ENCODE results near the gene CSF2.
A peak's percentile ranks its signal among the peaks of the same experiment; 100 is the strongest.

CSF2 gene

GRCh38 chr5:132073231-132074013 lies at the start of gene CSF2:
CSF2 (plus strand) TSS chr5:132073789; CDS start chr5:132073824, 35 bp downstream.
- peaks cover 54% of the 10 kb centered on the region for H3K4me1 ChIP-seq
- no peak within 1 kb of the TSS for H3K9ac ChIP-seq
- no peak within 1 kb of the TSS for H3K4me3 ChIP-seq
- no peak within 1 kb of the TSS for H3K27ac ChIP-seq
- no peaks in the 10 kb centered on the region for H4K20me1 ChIP-seq
- no peaks in the 10 kb centered on the region for H3K9me3 ChIP-seq
- H3K36me3 ChIP-seq = no peaks in the 10 kb centered on the region
- TF ChIP-seq Cebpa-rat (IDR thresholded peaks at IDR 0.05) = no peak
- H3K27me3 ChIP-seq = no peaks in the 10 kb centered on the region; the same call in 1 of the 2 replicates
- 0 out of 2 replicates have a peak within 1 kb of the TSS, but pooled peaks have one; percentile 7 for H3K4me2 ChIP-seq

- no peaks in the 10 kb centered on the region for H3K36me3 ChIP-seq
- H3K9me3 ChIP-seq = no peaks in the 10 kb centered on the region
- H3K4me1 ChIP-seq = no peaks in the 10 kb centered on the region
- H3K27me3 ChIP-seq = no peaks in the 10 kb centered on the region
- no peak for TF ChIP-seq Cebpa-rat (IDR thresholded peaks at IDR 0.05)
- H3K27ac ChIP-seq = no peak overlapping the region
- H3K9ac ChIP-seq = no peak overlapping the region
- no peak overlapping the region for H3K4me2 ChIP-seq
- H3K4me3 ChIP-seq = no peak overlapping the region
- H4K20me1 ChIP-seq = no peaks in the 10 kb centered on the region
Measured at GRCh38 chr5:132024117-132024435, 49.5 kb upstream of the CSF2 start.

GRCh38 chr5:132024789-132025402 lies 48.7 kb upstream of the CSF2 start:
- Histone ChIP-seq H3K4me1 (no peaks in the 10 kb centered on the region), H3K9ac (no peak overlapping the region), H3K27me3 (no peaks in the 10 kb centered on the region), H3K27ac (no peak overlapping the region), H3K4me2 (no peak overlapping the region), H4K20me1 (no peaks in the 10 kb centered on the region), H3K9me3 (no peaks in the 10 kb centered on the region), H3K4me3 (no peak overlapping the region), H3K36me3 (no peaks in the 10 kb centered on the region)
- TF ChIP-seq Cebpa-rat (IDR thresholded peaks at IDR 0.05) = no peak

- Histone ChIP-seq H3K9ac (no peak overlapping the region), H3K27ac (no peak overlapping the region), H3K4me3 (no peak overlapping the region), H4K20me1 (no peaks in the 10 kb centered on the region), H3K27me3 (no peaks in the 10 kb centered on the region), H3K4me1 (no peaks in the 10 kb centered on the region), H3K4me2 (no peak overlapping the region), H3K9me3 (no peaks in the 10 kb centered on the region), H3K36me3 (no peaks in the 10 kb centered on the region)
- no peak for TF ChIP-seq Cebpa-rat (IDR thresholded peaks at IDR 0.05)
Measured at GRCh38 chr5:132025403-132025971, 48.1 kb upstream of the CSF2 start.

- no peak overlapping the region for H3K27ac ChIP-seq
- no peaks in the 10 kb centered on the region for H3K27me3 ChIP-seq
- no peak overlapping the region for H3K9ac ChIP-seq
- no peak for TF ChIP-seq Cebpa-rat (IDR thresholded peaks at IDR 0.05)
- no peaks in the 10 kb centered on the region for H3K4me1 ChIP-seq
- H3K36me3 ChIP-seq = no peaks in the 10 kb centered on the region
- H3K4me2 ChIP-seq = no peak overlapping the region
- no peaks in the 10 kb centered on the region for H3K9me3 ChIP-seq
- no peak overlapping the region for H3K4me3 ChIP-seq
- H4K20me1 ChIP-seq = no peaks in the 10 kb centered on the region
Measured at GRCh38 chr5:132026516-132027008, 47.0 kb upstream of the CSF2 start.

GRCh38 chr5:132027027-132027426 lies 46.6 kb upstream of the CSF2 start:
- Histone ChIP-seq H3K4me3 (no peak overlapping the region), H3K27ac (no peak overlapping the region), H3K4me2 (no peak overlapping the region), H3K36me3 (no peaks in the 10 kb centered on the region), H3K27me3 (no peaks in the 10 kb centered on the region), H3K9me3 (no peaks in the 10 kb centered on the region), H3K4me1 (no peaks in the 10 kb centered on the region), H3K9ac (no peak overlapping the region), H4K20me1 (no peaks in the 10 kb centered on the region)
- no peak for TF ChIP-seq Cebpa-rat (IDR thresholded peaks at IDR 0.05)

- Histone ChIP-seq H3K4me3 (no peak overlapping the region), H3K4me1 (no peaks in the 10 kb centered on the region), H3K27ac (no peak overlapping the region), H3K27me3 (no peaks in the 10 kb centered on the region), H4K20me1 (no peaks in the 10 kb centered on the region), H3K9ac (no peak overlapping the region), H3K9me3 (no peaks in the 10 kb centered on the region), H3K36me3 (no peaks in the 10 kb centered on the region), H3K4me2 (no peak overlapping the region)
- TF ChIP-seq Cebpa-rat (IDR thresholded peaks at IDR 0.05) = no peak
Measured at GRCh38 chr5:132029609-132030330, 43.8 kb upstream of the CSF2 start.

- Histone ChIP-seq H3K27me3 (no peaks in the 10 kb centered on the region), H3K9ac (no peak overlapping the region)
- no peak for TF ChIP-seq Cebpa-rat (IDR thresholded peaks at IDR 0.05)
Measured at GRCh38 chr5:132030610-132031009, 43.0 kb upstream of the CSF2 start.

GRCh38 chr5:132032196-132032595 lies 41.4 kb upstream of the CSF2 start:
- H3K9ac ChIP-seq = no peak overlapping the region
- no peaks in the 10 kb centered on the region for H3K36me3 ChIP-seq
- H3K4me2 ChIP-seq = no peak overlapping the region
- no peaks in the 10 kb centered on the region for H3K9me3 ChIP-seq
- no peak overlapping the region for H3K27ac ChIP-seq
- no peaks in the 10 kb centered on the region for H4K20me1 ChIP-seq
- no peaks in the 10 kb centered on the region for H3K27me3 ChIP-seq
- no peaks in the 10 kb centered on the region for H3K4me1 ChIP-seq
- TF ChIP-seq Cebpa-rat (IDR thresholded peaks at IDR 0.05) = no peak
- no peak overlapping the region for H3K4me3 ChIP-seq

More at GRCh38 chr5:132030610-132031009, 43.0 kb upstream of the CSF2 start:
- Histone ChIP-seq H3K27ac (no peak overlapping the region), H3K36me3 (no peaks in the 10 kb centered on the region), H3K9me3 (no peaks in the 10 kb centered on the region), H3K4me2 (no peak overlapping the region), H3K4me3 (no peak overlapping the region), H3K4me1 (no peaks in the 10 kb centered on the region), H4K20me1 (no peaks in the 10 kb centered on the region)

Measured in BLaER1 (cell line).